Prostate gland (tissue), 2 donors: ENCODE results near the gene KIF4B.

Source experiments
- POLR2AphosphoS5 ChIP-seq: sonication (generic); formaldehyde crosslinking; IDR thresholded peaks from one replicate; pipeline ENCODE4 v1.6.1; 2017; ENCODE audit warnings: antibody characterized with exemption
- TF ChIP-seq, protein P1 (sequence below), 4 experiments: fragments of 200-600 bp in 2 of 4; fragments of 450-650 bp in 2 of 4; sonication (generic) in 2 of 4; IDR thresholded peaks; 1 replicate in 3 of 4; 2 replicates in 1 of 4; pipeline ENCODE4 v1.5.1; 2016 to 2019; ENCODE audit warnings: antibody characterized with exemption in 4 of 4, mild to moderate bottlenecking in 2 of 4, moderate library complexity in 2 of 4

DNA sequence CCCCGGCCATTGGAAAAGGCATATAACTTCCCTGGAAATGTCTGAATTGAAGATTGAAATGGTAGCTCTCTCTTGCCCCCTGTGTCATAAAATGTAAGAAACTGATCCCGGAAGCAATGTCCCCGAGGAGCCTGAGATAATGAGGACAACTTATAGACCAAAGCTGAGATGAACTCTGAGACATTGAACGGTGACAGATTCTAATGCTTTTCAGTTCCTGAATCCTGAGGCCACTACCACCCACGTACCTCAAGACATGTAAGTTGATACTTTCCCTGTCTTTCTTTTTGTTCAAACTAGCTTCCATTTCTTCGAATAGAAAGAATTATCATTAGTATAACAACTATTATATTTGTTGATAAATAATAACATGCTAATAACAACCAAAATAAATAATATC, 51.0 kb downstream of the KIF4B start:
- TF ChIP-seq, protein P1, sequence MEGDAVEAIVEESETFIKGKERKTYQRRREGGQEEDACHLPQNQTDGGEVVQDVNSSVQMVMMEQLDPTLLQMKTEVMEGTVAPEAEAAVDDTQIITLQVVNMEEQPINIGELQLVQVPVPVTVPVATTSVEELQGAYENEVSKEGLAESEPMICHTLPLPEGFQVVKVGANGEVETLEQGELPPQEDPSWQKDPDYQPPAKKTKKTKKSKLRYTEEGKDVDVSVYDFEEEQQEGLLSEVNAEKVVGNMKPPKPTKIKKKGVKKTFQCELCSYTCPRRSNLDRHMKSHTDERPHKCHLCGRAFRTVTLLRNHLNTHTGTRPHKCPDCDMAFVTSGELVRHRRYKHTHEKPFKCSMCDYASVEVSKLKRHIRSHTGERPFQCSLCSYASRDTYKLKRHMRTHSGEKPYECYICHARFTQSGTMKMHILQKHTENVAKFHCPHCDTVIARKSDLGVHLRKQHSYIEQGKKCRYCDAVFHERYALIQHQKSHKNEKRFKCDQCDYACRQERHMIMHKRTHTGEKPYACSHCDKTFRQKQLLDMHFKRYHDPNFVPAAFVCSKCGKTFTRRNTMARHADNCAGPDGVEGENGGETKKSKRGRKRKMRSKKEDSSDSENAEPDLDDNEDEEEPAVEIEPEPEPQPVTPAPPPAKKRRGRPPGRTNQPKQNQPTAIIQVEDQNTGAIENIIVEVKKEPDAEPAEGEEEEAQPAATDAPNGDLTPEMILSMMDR (IDR thresholded peaks at IDR 0.05) = no peak
- no peak for TF ChIP-seq POLR2AphosphoS5
